AG09309 (cell line): ENCODE data around the gene AKAP6.

Source experiments
- DNase-seq: peaks from one replicate; pipeline ENCODE4 v3.0.0-alpha.2; 2010; ENCODE audit warnings: low read depth
- H3K4me3 ChIP-seq: 2 replicates; pipeline ENCODE4 v1.5.1; 2011; ENCODE audit warnings: mild to moderate bottlenecking, low read depth, low read length, moderate library complexity; ENCODE audit not compliant: control insufficient read depth
- TF ChIP-seq, protein P1 (sequence below): IDR thresholded peaks from 2 replicates; pipeline ENCODE4 v1.5.1; 2011; ENCODE audit warnings: mild to moderate bottlenecking, low read depth, low read length, inconsistent platforms; ENCODE audit not compliant: insufficient read depth, control insufficient read depth; ENCODE audit errors: missing control alignments

The AKAP6 gene

GRCh38 chr14:32427726-32428528 lies 98.8 kb downstream of the AKAP6 start:
- no peak overlapping the region for H3K4me3 ChIP-seq
- DNase-seq, result no peak
- TF ChIP-seq, protein P1, sequence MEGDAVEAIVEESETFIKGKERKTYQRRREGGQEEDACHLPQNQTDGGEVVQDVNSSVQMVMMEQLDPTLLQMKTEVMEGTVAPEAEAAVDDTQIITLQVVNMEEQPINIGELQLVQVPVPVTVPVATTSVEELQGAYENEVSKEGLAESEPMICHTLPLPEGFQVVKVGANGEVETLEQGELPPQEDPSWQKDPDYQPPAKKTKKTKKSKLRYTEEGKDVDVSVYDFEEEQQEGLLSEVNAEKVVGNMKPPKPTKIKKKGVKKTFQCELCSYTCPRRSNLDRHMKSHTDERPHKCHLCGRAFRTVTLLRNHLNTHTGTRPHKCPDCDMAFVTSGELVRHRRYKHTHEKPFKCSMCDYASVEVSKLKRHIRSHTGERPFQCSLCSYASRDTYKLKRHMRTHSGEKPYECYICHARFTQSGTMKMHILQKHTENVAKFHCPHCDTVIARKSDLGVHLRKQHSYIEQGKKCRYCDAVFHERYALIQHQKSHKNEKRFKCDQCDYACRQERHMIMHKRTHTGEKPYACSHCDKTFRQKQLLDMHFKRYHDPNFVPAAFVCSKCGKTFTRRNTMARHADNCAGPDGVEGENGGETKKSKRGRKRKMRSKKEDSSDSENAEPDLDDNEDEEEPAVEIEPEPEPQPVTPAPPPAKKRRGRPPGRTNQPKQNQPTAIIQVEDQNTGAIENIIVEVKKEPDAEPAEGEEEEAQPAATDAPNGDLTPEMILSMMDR, result no peak

DNA sequence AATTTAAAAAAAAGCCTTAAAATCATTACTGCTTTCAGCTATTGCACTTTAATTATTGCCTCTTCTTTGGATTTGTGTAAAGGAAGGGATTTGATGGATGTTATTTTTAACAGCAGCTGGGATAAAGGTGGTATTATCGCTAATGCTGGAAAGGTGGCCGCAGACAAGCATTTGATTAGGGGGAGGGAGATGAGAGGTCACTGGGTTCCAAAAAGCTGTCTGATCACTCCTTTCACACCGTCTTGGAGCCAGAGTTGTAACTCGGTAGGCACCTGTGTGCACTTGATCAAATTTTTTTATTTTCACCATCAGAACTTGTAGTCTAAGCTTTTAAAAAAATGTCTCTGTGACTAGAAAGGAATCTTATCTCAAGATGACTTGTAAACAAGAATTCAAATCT lies 99.8 kb downstream of the AKAP6 start:
- DNase-seq, result no peak
- TF ChIP-seq, protein P1, result no peak
- H3K4me3 ChIP-seq, result no peak overlapping the region

DNA sequence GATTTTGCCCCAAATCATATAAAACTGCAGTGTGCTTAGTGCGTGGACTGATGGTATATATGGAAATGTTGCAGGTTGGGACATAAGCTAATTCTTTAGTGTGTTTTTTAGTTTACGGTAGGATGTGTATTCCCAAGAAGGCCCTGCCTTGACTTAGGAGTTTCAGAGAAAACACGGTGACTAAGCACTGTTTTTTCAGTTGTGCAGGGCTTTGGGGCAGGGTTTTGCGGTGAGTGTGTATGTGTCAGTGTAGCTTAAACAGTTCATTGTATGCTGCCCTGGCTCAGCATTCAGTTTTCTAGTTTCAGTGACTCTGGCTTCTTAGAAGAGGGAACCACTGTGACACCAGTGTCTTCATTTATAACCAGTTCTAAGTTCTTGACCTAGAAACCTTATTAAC lies 101.2 kb downstream of the AKAP6 start:
- TF ChIP-seq, protein P1, result no peak
- no peak for DNase-seq
- no peak overlapping the region for H3K4me3 ChIP-seq

DNA sequence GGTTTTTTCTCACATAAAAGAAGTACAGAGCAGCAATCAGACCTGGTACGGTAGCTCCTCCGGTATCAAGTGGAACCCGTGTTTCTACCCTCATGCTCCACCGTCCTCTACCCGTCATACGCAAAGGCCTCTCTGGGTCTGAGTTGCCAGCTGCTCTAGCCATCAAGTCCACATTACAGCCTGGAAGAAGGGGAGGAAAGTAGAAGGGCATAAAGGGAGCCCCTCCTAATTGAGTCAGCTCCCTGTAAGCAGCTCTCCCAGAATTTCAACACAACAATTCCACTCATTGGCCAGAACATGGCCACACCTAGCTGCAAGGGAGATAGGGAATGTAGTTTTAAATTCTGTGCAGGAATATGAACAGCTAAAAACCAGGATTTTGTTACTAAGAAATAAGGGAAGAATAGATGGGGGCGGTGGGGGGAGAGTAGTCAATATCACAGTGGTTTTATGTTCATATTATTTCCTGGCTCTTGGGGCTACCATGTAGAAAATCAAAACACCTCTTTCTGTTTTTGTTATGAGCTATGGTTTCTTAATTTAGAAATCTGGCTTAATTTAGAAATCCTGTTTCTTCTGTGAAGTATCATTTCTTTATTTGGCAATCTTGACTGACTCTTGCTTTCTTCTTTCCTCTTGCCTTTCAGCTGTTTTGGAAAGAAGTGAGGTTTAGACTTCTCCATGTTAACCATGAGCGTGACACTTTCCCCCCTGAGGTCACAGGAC lies 103.9 kb downstream of the AKAP6 start:
- H3K4me3 ChIP-seq, result no peak overlapping the region
- TF ChIP-seq, protein P1, result no peak
- DNase-seq, result no peak

- no peak overlapping the region for H3K4me3 ChIP-seq
- DNase-seq, result no peak
- TF ChIP-seq, protein P1, result no peak
Observed at GRCh38 chr14:32434180-32434579, 105.1 kb downstream of the AKAP6 start.

DNA sequence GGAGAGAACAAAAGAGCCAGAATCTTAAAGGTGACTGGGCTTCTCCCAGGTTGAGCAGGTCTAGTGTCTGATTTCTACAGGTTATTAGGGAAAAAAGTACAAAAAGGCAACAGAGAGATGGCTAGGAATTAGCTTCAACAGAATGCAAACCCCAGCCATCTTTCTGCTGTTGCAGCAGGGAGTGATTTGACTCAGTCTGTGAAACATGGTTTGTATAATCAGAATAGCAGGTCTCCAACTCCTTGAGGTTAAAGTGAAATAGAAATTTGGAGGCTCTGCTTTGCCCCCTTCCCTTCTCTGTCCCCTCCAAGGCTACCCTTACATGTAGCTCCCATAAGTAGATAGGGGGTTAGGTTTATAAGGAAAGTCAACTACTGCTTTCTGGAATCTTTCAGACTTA lies 105.8 kb downstream of the AKAP6 start:
- H3K4me3 ChIP-seq, result no peak overlapping the region
- TF ChIP-seq, protein P1, result no peak
- no peak for DNase-seq
